Loucy (cell line): Measurements from ENCODE around the gene DOCK9.
A peak's percentile ranks its signal among the peaks of the same experiment; 100 is the strongest.

Experiments
- H2AFZ ChIP-seq: fragments of 200-600 bp; sonication (generic); 2 replicates; pipeline ENCODE4 v1.6.0; 2016; ENCODE audit warnings: antibody characterized with exemption, mild to moderate bottlenecking, low read length, moderate library complexity
- H3F3A ChIP-seq: fragments of 200-600 bp; 2 replicates; pipeline ENCODE4 v1.6.0; 2016; ENCODE audit warnings: antibody characterized with exemption, low read depth, mild to moderate bottlenecking
- H3K27me3 ChIP-seq: fragments of 200-600 bp; sonication (generic); 2 replicates; pipeline ENCODE4 v1.6.1; 2014; ENCODE audit warnings: low read length, mild to moderate bottlenecking; ENCODE audit not compliant: insufficient read depth, poor library complexity, severe bottlenecking
- H3K36me3 ChIP-seq: fragments of 200-600 bp; sonication (generic); 2 replicates; pipeline ENCODE4 v1.6.1; 2016; ENCODE audit warnings: low read length; ENCODE audit not compliant: insufficient read depth
- H3K4me1 ChIP-seq: fragments of 200-600 bp; sonication (generic); 2 replicates; pipeline ENCODE4 v1.5.1; 2014; ENCODE audit warnings: low read length, mild to moderate bottlenecking; ENCODE audit not compliant: insufficient read depth, poor library complexity, severe bottlenecking
- H3K4me2 ChIP-seq: fragments of 200-600 bp; sonication (generic); 2 replicates; pipeline ENCODE4 v1.6.0; 2014; ENCODE audit warnings: antibody characterized with exemption, low read length, low read depth, mild to moderate bottlenecking; ENCODE audit not compliant: poor library complexity, severe bottlenecking
- H3K4me3 ChIP-seq: fragments of 200-600 bp; sonication (generic); 2 replicates; pipeline ENCODE4 v1.5.1; 2014; ENCODE audit warnings: low read length, mild to moderate bottlenecking, mixed read lengths; ENCODE audit not compliant: poor library complexity, severe bottlenecking
- H3K79me2 ChIP-seq: fragments of 200-600 bp; sonication (generic); 2 replicates; pipeline ENCODE4 v1.6.1; 2014; ENCODE audit warnings: low read length; ENCODE audit not compliant: insufficient read depth
- H3K9ac ChIP-seq: fragments of 200-600 bp; sonication (generic); 2 replicates; pipeline ENCODE4 v1.6.0; 2014; ENCODE audit warnings: mild to moderate bottlenecking, low read depth, low read length, moderate library complexity; ENCODE audit not compliant: poor library complexity, severe bottlenecking
- H3K9me2 ChIP-seq: fragments of 200-600 bp; sonication (generic); replicated peaks from 2 replicates; pipeline ENCODE4 v1.6.1; 2016; ENCODE audit warnings: low read depth, low read length, mixed read lengths
- H3K9me3 ChIP-seq: fragments of 200-600 bp; sonication (generic); 2 replicates; pipeline ENCODE4 v1.6.1; 2014; ENCODE audit warnings: mild to moderate bottlenecking, antibody characterized with exemption, low read length, low read depth; ENCODE audit not compliant: insufficient read depth
- H4K20me1 ChIP-seq: fragments of 200-600 bp; sonication (generic); 2 replicates; pipeline ENCODE4 v1.6.0; 2014; ENCODE audit warnings: antibody characterized with exemption, low read length, mild to moderate bottlenecking; ENCODE audit not compliant: insufficient read depth, poor library complexity, severe bottlenecking
- EZH2phosphoT487 ChIP-seq: fragments of 200-600 bp; IDR thresholded peaks from 2 replicates; pipeline ENCODE4 v1.6.1; 2018; ENCODE audit warnings: antibody characterized with exemption, mild to moderate bottlenecking, moderate library complexity, borderline replicate concordance
- TF ChIP-seq, protein P1 (sequence below): fragments of 200-600 bp; sonication (generic); conservative IDR thresholded peaks from 2 replicates; pipeline ENCODE4 v1.5.1; 2014; ENCODE audit warnings: mild to moderate bottlenecking, antibody characterized with exemption, low read length

Gene DOCK9

DNA sequence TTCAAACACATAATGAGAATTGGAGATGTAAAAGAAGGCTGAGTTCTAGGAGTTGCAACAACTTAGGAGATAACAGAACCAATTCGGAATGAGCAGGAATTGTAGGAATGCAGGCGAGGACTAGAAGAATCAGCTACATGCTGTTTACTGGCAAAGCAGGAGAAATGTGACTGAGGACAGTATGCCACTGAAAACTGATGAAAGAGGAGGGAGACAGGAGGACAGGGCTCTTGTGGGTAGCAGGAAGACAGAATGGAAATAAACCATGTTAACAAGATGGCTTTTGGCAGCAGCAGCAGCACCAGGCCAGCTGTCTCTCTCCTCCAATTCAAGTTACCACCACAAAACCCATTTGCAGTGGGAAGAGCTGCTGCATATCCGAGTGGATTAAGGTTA, 134.4 kb downstream of the DOCK9 start:
- no peaks in the 10 kb centered on the region for H4K20me1 ChIP-seq
- H3K4me2 ChIP-seq = no peak overlapping the region
- H2AFZ ChIP-seq = no peak overlapping the region
- no peak for TF ChIP-seq EZH2phosphoT487
- TF ChIP-seq, protein P1, sequence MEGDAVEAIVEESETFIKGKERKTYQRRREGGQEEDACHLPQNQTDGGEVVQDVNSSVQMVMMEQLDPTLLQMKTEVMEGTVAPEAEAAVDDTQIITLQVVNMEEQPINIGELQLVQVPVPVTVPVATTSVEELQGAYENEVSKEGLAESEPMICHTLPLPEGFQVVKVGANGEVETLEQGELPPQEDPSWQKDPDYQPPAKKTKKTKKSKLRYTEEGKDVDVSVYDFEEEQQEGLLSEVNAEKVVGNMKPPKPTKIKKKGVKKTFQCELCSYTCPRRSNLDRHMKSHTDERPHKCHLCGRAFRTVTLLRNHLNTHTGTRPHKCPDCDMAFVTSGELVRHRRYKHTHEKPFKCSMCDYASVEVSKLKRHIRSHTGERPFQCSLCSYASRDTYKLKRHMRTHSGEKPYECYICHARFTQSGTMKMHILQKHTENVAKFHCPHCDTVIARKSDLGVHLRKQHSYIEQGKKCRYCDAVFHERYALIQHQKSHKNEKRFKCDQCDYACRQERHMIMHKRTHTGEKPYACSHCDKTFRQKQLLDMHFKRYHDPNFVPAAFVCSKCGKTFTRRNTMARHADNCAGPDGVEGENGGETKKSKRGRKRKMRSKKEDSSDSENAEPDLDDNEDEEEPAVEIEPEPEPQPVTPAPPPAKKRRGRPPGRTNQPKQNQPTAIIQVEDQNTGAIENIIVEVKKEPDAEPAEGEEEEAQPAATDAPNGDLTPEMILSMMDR = no peak
- no peaks in the 10 kb centered on the region for H3K27me3 ChIP-seq
- H3K4me3 ChIP-seq = no peak overlapping the region
- no peaks in the 10 kb centered on the region for H3K9me3 ChIP-seq
- H3K36me3 ChIP-seq = no peaks in the 10 kb centered on the region
- no peaks in the 10 kb centered on the region for H3K4me1 ChIP-seq
- no peak overlapping the region for H3K9ac ChIP-seq
- no peaks in the 10 kb centered on the region for H3K79me2 ChIP-seq
- no peaks in the 10 kb centered on the region for H3K9me2 ChIP-seq
- no peaks in the 10 kb centered on the region for H3F3A ChIP-seq

DNA sequence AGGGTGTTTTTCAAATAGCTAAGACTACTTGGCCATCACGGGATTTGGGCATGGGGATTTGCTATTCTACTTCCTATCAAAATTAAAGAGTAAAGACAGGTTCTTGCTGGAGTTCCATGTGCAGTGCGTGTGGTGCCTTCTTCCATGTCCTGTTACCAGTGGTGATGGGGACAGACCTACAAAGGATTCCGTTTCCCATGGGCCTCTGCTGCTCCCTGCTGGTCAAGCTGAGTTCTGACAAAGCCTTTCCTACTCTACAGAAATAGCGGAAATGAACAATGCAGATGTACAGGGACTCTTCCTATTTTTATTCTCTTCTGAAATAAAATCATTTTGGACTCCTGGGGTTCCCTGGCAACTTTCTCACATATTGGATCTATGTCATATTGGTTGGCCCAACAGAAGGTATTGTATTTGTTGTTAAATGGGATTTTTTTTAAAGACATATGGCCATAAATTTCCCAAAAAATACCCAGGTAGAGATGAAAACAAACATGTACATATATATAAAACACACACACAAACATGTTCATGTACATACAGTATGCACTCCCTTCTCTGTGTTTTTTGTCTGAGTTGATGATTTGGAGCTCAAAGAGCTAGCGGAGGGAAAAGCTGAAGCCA, 134.9 kb downstream of the DOCK9 start:
- Histone ChIP-seq H3K36me3 (no peaks in the 10 kb centered on the region), H3F3A (no peaks in the 10 kb centered on the region), H3K9ac (no peak overlapping the region), H3K4me1 (no peaks in the 10 kb centered on the region), H4K20me1 (no peaks in the 10 kb centered on the region), H3K9me2 (no peaks in the 10 kb centered on the region), H3K79me2 (no peaks in the 10 kb centered on the region), H3K27me3 (no peaks in the 10 kb centered on the region), H3K4me2 (no peak overlapping the region), H3K9me3 (no peaks in the 10 kb centered on the region), H3K4me3 (no peak overlapping the region), H2AFZ (no peak overlapping the region)
- TF ChIP-seq EZH2phosphoT487 = no peak
- TF ChIP-seq, protein P1 = peak; percentile 88

DNA sequence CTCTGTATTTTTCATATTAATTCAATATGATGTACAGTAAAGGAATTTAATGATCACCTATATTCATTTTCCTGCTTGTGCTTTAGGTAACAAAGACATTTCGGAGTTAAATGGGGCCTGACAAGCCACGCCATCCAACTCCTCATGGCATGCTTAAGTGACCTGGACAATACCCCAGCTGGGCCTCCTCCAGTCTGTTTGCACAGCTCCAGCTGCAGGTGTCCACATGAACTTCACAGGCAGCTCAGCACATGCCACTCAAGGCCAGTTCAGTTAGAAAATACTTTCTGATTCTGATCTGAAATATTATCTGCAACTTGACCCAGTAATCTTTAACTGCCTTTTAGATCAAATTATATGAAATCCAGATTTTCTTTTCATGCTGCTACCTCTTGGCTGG, 135.8 kb downstream of the DOCK9 start:
- Histone ChIP-seq H3K27me3 (no peaks in the 10 kb centered on the region), H2AFZ (no peak overlapping the region), H3K36me3 (no peaks in the 10 kb centered on the region), H3K4me1 (no peaks in the 10 kb centered on the region), H3F3A (no peaks in the 10 kb centered on the region), H4K20me1 (no peaks in the 10 kb centered on the region), H3K79me2 (no peaks in the 10 kb centered on the region), H3K9ac (no peak overlapping the region), H3K9me2 (no peaks in the 10 kb centered on the region), H3K4me3 (no peak overlapping the region), H3K9me3 (no peaks in the 10 kb centered on the region), H3K4me2 (no peak overlapping the region)
- no peak for TF ChIP-seq EZH2phosphoT487
- TF ChIP-seq, protein P1 = no peak
